ENCODE results near the gene SSC4D.
"Not testable (repeated sequence)": the region's sequence is repeated elsewhere in the genome, so short reads cannot be mapped to it uniquely, and the experiment has no call there.

SSC4D gene

DNA sequence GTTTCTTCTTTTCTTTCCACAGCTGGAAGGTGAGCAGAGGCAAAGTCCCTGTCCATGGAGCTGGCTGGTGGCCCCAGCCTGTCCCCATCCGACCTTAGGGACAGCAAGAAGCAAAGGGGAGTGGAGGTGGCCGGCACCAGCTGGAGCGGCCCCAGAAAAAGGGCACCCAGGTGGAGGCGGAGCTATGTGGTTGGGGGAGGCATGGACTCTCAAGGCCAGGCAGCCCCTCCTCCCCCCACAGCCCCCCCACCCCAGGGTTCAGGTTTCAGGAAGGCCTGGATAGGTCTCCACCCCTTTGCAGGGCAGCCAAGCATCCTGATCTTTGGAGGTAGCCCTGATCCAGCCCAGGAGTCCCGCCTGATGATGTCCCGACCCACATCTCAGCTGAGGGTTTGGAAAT, at the start of gene SSC4D:
Gene SSC4D, minus strand, starts transcription at position 161 of the 400 bp plus-strand sequence. CDS start 5,258 bp downstream, outside the sequence.
- no peak within 1 kb of the TSS for H3K4me3 ChIP-seq (ENCODE audit: control insufficient read depth, low read depth, low read length)
- DNase-seq (ENCODE audit: low read depth) = no peak

DNA sequence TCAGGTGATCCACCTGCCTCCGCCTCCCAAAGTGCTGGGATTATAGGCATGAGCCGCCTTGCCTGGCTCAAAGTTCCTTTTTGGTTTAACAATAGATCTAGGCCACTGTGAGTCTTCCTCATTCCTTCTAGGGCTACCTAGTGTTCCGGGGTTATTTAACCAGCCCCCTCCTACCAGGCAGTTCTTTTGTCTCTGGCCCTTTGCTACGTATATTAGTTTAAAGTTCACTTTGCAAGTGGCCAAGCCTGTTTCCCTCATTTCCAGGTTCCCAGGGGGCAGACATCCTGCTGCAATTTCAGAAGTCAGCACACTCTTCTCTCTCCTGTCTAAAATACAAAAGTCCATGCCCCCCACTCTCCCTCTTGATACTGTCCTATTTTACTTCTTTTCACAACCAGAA, 49.0 kb upstream of the SSC4D start:
- DNase-seq (ENCODE audit: low read depth); H3K4me3 ChIP-seq (ENCODE audit: control insufficient read depth, low read depth, low read length): not testable (repeated sequence)

More for the DNA sequence above, at the start of gene SSC4D:
- TF ChIP-seq, protein P1, sequence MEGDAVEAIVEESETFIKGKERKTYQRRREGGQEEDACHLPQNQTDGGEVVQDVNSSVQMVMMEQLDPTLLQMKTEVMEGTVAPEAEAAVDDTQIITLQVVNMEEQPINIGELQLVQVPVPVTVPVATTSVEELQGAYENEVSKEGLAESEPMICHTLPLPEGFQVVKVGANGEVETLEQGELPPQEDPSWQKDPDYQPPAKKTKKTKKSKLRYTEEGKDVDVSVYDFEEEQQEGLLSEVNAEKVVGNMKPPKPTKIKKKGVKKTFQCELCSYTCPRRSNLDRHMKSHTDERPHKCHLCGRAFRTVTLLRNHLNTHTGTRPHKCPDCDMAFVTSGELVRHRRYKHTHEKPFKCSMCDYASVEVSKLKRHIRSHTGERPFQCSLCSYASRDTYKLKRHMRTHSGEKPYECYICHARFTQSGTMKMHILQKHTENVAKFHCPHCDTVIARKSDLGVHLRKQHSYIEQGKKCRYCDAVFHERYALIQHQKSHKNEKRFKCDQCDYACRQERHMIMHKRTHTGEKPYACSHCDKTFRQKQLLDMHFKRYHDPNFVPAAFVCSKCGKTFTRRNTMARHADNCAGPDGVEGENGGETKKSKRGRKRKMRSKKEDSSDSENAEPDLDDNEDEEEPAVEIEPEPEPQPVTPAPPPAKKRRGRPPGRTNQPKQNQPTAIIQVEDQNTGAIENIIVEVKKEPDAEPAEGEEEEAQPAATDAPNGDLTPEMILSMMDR (IDR thresholded peaks at IDR 0.05; ENCODE audit: control insufficient read depth, insufficient read depth, low read depth, low read length, missing control alignments) = no peak

DNA sequence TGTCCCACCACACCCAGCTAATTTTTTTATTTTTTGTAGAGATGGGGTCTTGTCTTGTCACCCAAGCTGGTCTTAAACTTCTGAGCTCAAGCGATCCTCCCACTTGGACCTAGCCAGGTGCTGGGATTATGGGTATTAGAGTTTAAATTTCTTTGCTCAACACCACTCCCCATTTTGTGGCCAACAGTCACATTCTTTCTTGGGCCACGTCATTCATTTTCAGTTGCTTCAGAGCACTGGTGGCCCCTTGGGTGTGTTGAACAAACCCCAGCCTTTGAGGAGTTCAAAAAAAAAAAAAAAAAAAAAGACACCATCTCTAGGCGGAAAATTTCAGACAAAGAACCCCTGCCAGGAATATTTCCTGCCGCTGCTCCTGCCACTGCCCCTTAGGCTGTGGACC, 47.5 kb upstream of the SSC4D start:
- H3K4me3 ChIP-seq (ENCODE audit: control insufficient read depth, low read depth, low read length); DNase-seq (ENCODE audit: low read depth): not testable (repeated sequence)

DNA sequence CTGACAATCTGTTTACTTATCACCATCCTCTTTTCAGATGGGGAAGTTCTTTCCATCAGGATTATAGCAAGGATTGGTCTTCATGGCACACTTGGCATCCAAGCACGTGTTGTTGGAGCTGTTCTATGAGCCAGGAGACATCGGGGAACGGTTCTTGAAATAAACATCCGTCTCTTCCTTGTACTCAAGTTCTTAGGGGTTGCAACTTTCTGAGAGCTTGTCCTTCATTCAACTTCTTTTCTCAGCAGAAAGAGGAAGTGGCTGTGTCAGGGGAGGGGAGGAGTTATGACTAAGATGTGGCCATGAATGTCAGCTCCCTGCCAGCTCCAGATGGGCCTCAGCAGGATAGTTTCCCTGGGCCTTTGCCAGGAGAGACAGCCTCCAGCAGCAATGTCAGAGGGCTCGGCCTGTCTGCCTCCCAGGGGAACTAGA, 36.1 kb upstream of the SSC4D start:
- not testable (repeated sequence) for H3K4me3 ChIP-seq (ENCODE audit: control insufficient read depth, low read depth, low read length); DNase-seq (ENCODE audit: low read depth)

DNA sequence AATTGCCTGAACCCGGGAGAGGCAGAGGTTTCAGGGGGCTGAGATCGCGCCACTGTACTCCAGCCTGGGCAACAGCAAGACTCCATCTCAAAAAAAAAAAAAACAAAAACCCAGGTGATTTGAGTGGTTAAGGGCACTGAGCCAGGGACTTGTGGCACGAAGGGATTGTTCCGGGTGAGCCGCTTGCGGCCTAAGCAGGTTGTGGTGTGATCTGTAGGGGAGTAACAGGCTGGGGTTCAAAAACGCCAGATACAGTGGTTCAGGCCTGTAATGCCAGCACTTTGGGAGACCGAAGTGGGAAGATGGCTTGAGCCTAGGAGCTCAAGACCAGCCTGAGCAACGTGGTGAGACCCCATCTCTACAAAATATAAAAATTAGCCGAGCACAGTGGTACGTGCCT, 34.3 kb upstream of the SSC4D start:
- not testable (repeated sequence) for H3K4me3 ChIP-seq (ENCODE audit: control insufficient read depth, low read depth, low read length); DNase-seq (ENCODE audit: low read depth)

DNA sequence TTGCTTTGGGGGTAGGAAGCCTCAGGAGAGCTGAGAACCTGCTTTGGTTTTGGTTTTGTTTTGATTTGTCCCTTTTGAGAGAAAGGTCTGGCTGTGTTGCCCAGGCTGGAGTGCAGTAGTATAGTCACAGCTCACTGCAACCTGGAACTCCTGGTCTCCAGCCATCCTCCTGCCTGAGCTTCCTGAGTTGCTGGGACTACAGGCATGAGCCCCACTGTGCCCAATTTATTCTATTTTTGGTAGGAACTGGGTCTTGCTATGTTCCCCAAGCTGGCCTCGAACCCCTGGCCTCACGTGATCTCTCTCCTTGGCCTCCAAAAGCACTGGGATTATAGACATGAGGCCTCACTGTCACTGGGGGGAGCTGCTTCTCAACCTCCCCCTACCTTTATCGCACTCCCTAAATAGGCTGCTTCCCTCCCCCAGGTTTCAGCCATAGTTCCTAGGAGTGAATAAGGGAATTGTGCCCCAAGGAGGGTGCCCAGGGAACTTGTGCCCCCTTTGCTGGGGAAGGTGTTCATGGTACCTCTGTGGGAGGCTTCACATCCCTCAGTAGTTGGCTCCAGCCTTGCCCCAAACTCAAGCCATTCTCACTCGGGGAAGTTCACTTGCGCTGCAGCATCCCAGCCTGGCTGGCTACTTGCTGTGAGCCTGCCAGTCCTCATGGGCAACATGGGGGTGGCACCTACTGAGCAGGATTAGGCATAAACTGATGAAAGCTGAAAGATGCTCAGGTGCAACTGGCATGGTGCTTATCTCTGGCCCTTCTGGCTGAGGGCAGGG, 33.4 kb upstream of the SSC4D start:
- not testable (repeated sequence) for H3K4me3 ChIP-seq (ENCODE audit: control insufficient read depth, low read depth, low read length); DNase-seq (ENCODE audit: low read depth)

DNA sequence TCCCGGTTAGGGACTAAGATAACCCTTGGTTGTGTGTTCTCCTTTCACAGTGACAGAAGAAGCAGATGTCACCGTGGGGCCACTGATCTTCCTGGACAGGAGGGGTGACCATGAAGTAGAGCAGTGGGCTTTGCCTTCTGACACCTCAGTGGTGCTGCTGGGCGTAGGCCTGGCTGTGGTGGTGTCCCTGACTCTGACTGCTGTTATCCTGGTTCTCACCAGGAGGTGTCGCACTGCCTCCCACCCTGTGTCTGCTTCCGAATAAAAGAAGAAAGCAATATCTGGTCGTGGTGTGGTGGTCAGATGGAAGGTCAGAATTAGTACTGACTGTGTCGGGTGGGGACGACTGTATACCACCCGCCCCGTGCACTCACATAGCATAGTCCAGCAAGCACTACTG, 32.3 kb upstream of the SSC4D start:
- not testable (repeated sequence) for DNase-seq (ENCODE audit: low read depth); H3K4me3 ChIP-seq (ENCODE audit: control insufficient read depth, low read depth, low read length)

DNA sequence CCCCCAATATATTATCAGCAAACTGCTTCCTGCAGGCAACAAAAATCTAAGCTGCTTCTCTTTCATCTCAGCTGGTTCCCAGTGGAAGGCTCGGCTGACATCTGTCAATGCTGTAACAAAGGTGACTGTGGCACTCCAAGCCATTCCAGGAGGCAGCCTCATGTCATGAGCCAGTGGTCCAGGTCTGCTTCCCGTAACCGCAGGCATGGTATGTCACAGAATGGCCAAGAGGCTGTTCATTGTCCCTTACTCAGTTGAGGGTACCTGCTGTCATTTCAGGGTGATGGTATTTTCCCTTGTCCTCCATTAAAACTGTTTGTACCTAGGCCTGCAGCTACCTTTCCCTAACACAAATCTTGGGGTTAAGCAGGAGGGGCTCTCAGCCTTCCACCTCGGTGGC, 30.9 kb upstream of the SSC4D start:
- not testable (repeated sequence) for H3K4me3 ChIP-seq (ENCODE audit: control insufficient read depth, low read depth, low read length); DNase-seq (ENCODE audit: low read depth)

DNA sequence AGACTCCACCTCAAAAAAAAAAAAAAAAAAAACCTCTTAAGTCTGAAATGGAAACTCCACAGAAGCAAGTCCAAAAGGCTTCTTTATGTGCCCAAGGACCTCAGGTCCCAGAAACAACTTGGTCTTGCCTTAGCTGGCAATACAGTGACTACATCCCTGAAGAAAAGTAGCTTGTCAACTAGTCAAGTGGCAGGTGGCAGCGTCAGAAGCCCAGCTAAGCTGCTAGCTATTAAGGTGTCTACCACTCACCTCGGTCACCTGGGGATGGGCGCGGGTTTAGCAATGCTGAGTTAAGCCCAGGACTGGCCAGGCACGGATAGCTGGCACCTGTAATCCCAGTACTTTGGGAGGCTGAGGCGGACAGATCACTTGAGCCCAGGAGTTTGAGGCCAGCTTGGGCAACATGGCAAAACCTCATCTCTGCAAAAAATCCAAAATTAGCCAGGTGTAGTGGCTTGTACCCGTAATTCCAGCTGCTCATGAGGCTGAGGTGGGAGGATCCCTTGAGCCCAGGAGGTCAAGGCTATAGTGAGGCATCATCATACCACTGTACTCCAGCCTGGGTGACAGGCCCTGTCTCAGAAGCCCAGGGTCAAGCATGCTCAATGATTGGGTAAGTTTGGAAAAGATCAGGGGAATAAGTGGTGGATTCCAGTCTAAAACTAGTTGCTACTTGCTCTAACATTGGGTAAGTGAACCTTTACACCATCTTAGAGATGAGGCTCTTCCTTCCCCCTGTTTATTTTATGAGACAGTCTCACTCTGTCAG, 29.8 kb upstream of the SSC4D start:
- DNase-seq (ENCODE audit: low read depth) = not testable (repeated sequence)

DNA sequence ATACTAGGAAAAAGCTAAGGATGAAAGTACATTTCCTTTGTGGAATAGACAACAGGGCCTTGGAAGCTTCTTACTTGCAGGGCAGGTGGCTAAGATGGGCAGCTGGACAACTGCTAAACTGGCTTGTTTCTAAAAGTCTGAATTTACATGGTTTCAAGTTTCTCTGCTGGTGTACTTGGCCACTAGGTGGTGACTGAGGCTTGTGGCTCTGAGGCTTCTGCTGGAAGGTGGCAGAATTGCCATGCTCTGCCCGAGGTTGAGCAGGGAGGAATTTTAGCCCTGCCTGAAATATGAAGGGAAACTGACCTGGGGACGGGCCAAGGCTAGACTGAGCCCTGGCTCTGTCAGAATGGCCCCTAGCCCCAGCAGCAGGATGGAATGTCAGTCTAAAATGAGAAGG, 28.4 kb upstream of the SSC4D start:
- H3K4me3 ChIP-seq (ENCODE audit: control insufficient read depth, low read depth, low read length) = not testable (repeated sequence)
- DNase-seq (ENCODE audit: low read depth) = peak; percentile 55
- TF ChIP-seq, protein P1 (IDR thresholded peaks at IDR 0.05; ENCODE audit: control insufficient read depth, insufficient read depth, low read depth, low read length, missing control alignments) = peak; percentile 69

More for the DNA sequence above, 29.8 kb upstream of the SSC4D start:
- H3K4me3 ChIP-seq (ENCODE audit: control insufficient read depth, low read depth, low read length) = not testable (repeated sequence)

DNA sequence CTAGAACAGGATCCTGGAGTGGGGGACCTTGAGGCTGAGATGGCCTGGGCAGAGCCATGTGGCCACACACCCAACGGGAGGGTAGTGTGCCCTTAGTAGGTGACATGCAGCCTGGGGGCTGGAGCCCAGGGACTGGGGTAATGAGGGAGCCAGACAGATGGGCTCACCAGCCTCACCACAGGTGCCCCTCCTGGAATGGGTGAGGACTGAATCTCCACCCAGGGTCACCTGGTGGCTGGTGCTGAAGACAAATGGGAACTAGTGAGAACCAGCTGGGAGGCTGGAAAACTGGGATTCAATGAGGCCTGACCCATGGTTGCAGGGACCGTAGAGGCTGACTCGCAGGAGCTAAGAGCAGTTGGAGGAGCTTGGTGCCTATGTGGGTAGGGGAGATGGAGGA, 21.3 kb upstream of the SSC4D start:
- H3K4me3 ChIP-seq (ENCODE audit: control insufficient read depth, low read depth, low read length) = no peak overlapping the region
- no peak for DNase-seq (ENCODE audit: low read depth)
- TF ChIP-seq, protein P1 (IDR thresholded peaks at IDR 0.05; ENCODE audit: control insufficient read depth, insufficient read depth, low read depth, low read length, missing control alignments) = no peak

Measured in AG09309 (cell line).